K562 (cell line): ENCODE measurements around the gene IGIP. TPM values are rescaled to one million over a fixed set of nuclear protein-coding genes. Genes with fewer than 3 reads are reported as not detected.

Experiments used
- CBX5 ChIP-seq: IDR thresholded peaks from 2 replicates; pipeline ENCODE4 v1.6.1; 2014; ENCODE audit warnings: low read depth, borderline replicate concordance
- ESRRA ChIP-seq: fragments of 450-650 bp; IDR thresholded peaks from 2 replicates; pipeline ENCODE4 v1.6.1; 2014; ENCODE audit warnings: low read depth, mild to moderate bottlenecking, moderate library complexity, borderline replicate concordance
- MED1 ChIP-seq: sonication (generic); formaldehyde crosslinking; IDR thresholded peaks from 2 replicates; pipeline ENCODE4 v1.8.1; 2023; ENCODE audit warnings: missing genetic modification reagents, borderline replicate concordance
- NFE2L1 ChIP-seq: fragments of 450-650 bp; IDR thresholded peaks from 2 replicates; pipeline ENCODE4 v1.6.1; 2016; ENCODE audit warnings: missing genetic modification characterization, low read depth, mild to moderate bottlenecking, missing compliant biosample characterization, moderate library complexity, borderline replicate concordance
- NFIX ChIP-seq: fragments of 250-450 bp; sonication (Bioruptor Pico); IDR thresholded peaks from 2 replicates; pipeline ENCODE4 v1.4.0; 2020; ENCODE audit warnings: low read depth, mild to moderate bottlenecking, moderate library complexity
- POLR2H ChIP-seq: IDR thresholded peaks from 2 replicates; pipeline ENCODE4 v1.6.1; 2016; ENCODE audit warnings: missing genetic modification characterization, low read depth, mild to moderate bottlenecking, control low read depth, missing compliant biosample characterization, moderate library complexity
- POLR3G ChIP-seq: IDR thresholded peaks from 2 replicates; pipeline ENCODE4 v1.6.1; 2011; ENCODE audit not compliant: insufficient read length, insufficient replicate concordance; ENCODE audit errors: extremely low read depth
- RHOXF2B ChIP-seq: fragments of 250-450 bp; sonication (Bioruptor Pico); conservative IDR thresholded peaks from 2 replicates; pipeline ENCODE4 v1.5.1; 2021
- SMARCB1 ChIP-seq: IDR thresholded peaks from 2 replicates; pipeline ENCODE4 v1.6.1; 2011; ENCODE audit warnings: improper control_type of control experiment, low read depth; ENCODE audit not compliant: insufficient read length
- WHSC1 ChIP-seq: IDR thresholded peaks from one replicate; pipeline ENCODE4 v1.6.1; 2012; ENCODE audit warnings: low read length, control low read depth, inconsistent platforms
- ZNF133 ChIP-seq: fragments of 250-450 bp; sonication (Bioruptor Pico); IDR thresholded peaks from 2 replicates; pipeline ENCODE4 v1.4.0; 2020; ENCODE audit warnings: mild to moderate bottlenecking
- ZNF143 ChIP-seq: sonication (generic); formaldehyde crosslinking; IDR thresholded peaks from 2 replicates; pipeline ENCODE4 v1.9.0; 2022; ENCODE audit warnings: mild to moderate bottlenecking, missing genetic modification reagents
- ZNF212 ChIP-seq: fragments of 450-650 bp; formaldehyde crosslinking; IDR thresholded peaks from 2 replicates; pipeline ENCODE4 v1.4.0; 2020; ENCODE audit warnings: mild to moderate bottlenecking
- ZNF668 ChIP-seq: fragments of 250-450 bp; sonication (Bioruptor Pico); IDR thresholded peaks from 2 replicates; pipeline ENCODE4 v1.8.0; 2022; ENCODE audit warnings: mild to moderate bottlenecking, inconsistent platforms
- ZNF830 ChIP-seq: fragments of 250-450 bp; sonication (Bioruptor Pico); IDR thresholded peaks from 2 replicates; pipeline ENCODE4 v1.5.0; 2021; ENCODE audit warnings: mild to moderate bottlenecking
- polyA plus RNA-seq, 8 experiments: library from polyadenylated mRNA; depleted of rRNA in 4 of 8; stranded (reverse) in 5 of 8; unstranded in 3 of 8; fragments of >200 nt; fragmentation: Nextera tagmentation in 2 of 8; fragmentation: Illumina TruSeq in 1 of 8; extraction: Ambion mirVana in 2 of 8; extraction: Trizol in 1 of 8; gene quantifications; 2 replicates each; pipeline versions ENCODE4 v1.2.1 to v1.2.3, GENCODE V29; 2011 to 2014; ENCODE audit warnings: inconsistent platforms in 1 of 8, missing spikeins in 1 of 8
- total RNA-seq, 7 experiments: library from RNA; depleted of rRNA in 6 of 7; stranded (reverse); fragments of >200 nt in 6 of 7; fragmentation: Illumina TruSeq in 2 of 7; extraction: Trizol in 2 of 7; gene quantifications; 2 replicates each; pipeline versions ENCODE4 v1.2.1 to v1.2.3, GENCODE V29; 2011 to 2021; ENCODE audit warnings: low replicate concordance in 1 of 7
- TF ChIP-seq, protein P1 (sequence below): fragments of 450-650 bp; IDR thresholded peaks from 2 replicates; pipeline ENCODE4 v1.6.1; 2017; ENCODE audit warnings: antibody characterized with exemption
- TF ChIP-seq, protein P2 (sequence below): fragments of 200-400 bp; formaldehyde crosslinking; IDR thresholded peaks from 2 replicates; pipeline ENCODE4 v1.6.1; 2017; ENCODE audit warnings: mild to moderate bottlenecking, low read depth, low read length, moderate library complexity
- TF ChIP-seq, protein P3 (sequence below): fragments of 250-450 bp; sonication (Bioruptor Pico); IDR thresholded peaks from 2 replicates; pipeline ENCODE4 v1.5.0; 2021
- TF ChIP-seq, protein P4 (sequence below), 2 experiments: fragments of 450-650 bp; conservative IDR thresholded peaks; 2 replicates each; pipeline ENCODE4 v1.6.1; 2017; ENCODE audit warnings: mild to moderate bottlenecking in 2 of 2, moderate library complexity in 2 of 2
- TF ChIP-seq, protein P5 (sequence below): sonication (generic); formaldehyde crosslinking; IDR thresholded peaks from 2 replicates; pipeline ENCODE4 v1.8.0; 2022; ENCODE audit warnings: mild to moderate bottlenecking, missing genetic modification reagents
- TF ChIP-seq, protein P6 (sequence below): IDR thresholded peaks from 3 replicates; pipeline ENCODE4 v1.6.1; 2011; ENCODE audit warnings: borderline replicate concordance, mild to moderate bottlenecking; ENCODE audit not compliant: insufficient read length, insufficient read depth

IGIP gene
- total and polyA plus RNA-seq, 9 of the 15 experiments (the other 6 are each of a cell fraction or from before 2014, with no cell fraction given) = 0.52 to 1.6 (median 1.2) TPM

DNA sequence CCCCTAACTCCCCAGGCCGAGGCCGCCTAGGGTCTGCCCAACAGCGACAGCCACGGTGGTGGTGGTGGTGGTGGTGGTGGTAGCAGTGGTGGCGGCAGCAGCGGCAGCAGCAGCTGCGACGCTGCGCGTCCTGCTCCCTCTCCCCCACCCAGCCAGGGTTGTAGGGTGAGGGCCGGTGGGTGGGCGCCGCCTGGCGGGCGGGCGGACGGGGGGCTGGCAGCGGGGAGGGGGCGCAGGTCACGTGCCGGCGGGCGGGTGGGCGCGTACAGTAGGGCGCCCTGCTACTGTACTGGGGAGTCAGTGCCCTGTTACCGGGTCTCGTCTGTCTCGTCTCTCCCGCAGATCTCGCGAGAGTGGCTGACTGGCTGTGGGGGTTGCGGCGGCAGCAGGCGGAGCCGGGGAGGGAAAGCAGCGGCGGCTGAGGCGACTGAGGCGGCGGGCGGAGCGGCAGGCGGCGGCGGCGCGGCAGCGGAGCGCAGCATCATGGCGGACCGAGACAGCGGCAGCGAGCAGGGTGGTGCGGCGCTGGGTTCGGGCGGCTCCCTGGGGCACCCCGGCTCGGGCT lies 12.0 kb upstream of the IGIP start, which contains the start of gene PURA (continued):
- TF ChIP-seq, protein P1, sequence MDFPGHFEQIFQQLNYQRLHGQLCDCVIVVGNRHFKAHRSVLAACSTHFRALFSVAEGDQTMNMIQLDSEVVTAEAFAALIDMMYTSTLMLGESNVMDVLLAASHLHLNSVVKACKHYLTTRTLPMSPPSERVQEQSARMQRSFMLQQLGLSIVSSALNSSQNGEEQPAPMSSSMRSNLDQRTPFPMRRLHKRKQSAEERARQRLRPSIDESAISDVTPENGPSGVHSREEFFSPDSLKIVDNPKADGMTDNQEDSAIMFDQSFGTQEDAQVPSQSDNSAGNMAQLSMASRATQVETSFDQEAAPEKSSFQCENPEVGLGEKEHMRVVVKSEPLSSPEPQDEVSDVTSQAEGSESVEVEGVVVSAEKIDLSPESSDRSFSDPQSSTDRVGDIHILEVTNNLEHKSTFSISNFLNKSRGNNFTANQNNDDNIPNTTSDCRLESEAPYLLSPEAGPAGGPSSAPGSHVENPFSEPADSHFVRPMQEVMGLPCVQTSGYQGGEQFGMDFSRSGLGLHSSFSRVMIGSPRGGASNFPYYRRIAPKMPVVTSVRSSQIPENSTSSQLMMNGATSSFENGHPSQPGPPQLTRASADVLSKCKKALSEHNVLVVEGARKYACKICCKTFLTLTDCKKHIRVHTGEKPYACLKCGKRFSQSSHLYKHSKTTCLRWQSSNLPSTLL = no peak
- TF ChIP-seq NFIX (CRISPR knock-in tag) = no peak
- no peak for TF ChIP-seq ZNF133 (CRISPR knock-in tag)
- TF ChIP-seq NFE2L1 (tag) = no peak
- TF ChIP-seq RHOXF2B (CRISPR knock-in tag) = no peak
- TF ChIP-seq ZNF830 = no peak
- TF ChIP-seq, protein P2, sequence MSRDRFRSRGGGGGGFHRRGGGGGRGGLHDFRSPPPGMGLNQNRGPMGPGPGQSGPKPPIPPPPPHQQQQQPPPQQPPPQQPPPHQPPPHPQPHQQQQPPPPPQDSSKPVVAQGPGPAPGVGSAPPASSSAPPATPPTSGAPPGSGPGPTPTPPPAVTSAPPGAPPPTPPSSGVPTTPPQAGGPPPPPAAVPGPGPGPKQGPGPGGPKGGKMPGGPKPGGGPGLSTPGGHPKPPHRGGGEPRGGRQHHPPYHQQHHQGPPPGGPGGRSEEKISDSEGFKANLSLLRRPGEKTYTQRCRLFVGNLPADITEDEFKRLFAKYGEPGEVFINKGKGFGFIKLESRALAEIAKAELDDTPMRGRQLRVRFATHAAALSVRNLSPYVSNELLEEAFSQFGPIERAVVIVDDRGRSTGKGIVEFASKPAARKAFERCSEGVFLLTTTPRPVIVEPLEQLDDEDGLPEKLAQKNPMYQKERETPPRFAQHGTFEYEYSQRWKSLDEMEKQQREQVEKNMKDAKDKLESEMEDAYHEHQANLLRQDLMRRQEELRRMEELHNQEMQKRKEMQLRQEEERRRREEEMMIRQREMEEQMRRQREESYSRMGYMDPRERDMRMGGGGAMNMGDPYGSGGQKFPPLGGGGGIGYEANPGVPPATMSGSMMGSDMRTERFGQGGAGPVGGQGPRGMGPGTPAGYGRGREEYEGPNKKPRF = no peak
- TF ChIP-seq, protein P3, sequence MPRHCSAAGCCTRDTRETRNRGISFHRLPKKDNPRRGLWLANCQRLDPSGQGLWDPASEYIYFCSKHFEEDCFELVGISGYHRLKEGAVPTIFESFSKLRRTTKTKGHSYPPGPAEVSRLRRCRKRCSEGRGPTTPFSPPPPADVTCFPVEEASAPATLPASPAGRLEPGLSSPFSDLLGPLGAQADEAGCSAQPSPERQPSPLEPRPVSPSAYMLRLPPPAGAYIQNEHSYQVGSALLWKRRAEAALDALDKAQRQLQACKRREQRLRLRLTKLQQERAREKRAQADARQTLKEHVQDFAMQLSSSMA (CRISPR knock-in tag) = no peak
- TF ChIP-seq ZNF212 (CRISPR knock-in tag) = no peak
- TF ChIP-seq ZNF143 (CRISPR knock-in tag) = no peak
- no peak for TF ChIP-seq POLR3G
- TF ChIP-seq MED1 (CRISPR knock-in tag) = no peak
- TF ChIP-seq POLR2H (tag) = peak; percentile 69
- no peak for TF ChIP-seq ESRRA
- TF ChIP-seq, protein P4, sequence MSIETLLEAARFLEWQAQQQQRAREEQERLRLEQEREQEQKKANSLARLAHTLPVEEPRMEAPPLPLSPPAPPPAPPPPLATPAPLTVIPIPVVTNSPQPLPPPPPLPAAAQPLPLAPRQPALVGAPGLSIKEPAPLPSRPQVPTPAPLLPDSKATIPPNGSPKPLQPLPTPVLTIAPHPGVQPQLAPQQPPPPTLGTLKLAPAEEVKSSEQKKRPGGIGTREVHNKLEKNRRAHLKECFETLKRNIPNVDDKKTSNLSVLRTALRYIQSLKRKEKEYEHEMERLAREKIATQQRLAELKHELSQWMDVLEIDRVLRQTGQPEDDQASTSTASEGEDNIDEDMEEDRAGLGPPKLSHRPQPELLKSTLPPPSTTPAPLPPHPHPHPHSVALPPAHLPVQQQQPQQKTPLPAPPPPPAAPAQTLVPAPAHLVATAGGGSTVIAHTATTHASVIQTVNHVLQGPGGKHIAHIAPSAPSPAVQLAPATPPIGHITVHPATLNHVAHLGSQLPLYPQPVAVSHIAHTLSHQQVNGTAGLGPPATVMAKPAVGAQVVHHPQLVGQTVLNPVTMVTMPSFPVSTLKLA (conservative IDR thresholded peaks at IDR 0.05) = peak in 1 of 2 experiments; percentile 45; a peak in 2 of 4 replicates
- TF ChIP-seq, protein P5, sequence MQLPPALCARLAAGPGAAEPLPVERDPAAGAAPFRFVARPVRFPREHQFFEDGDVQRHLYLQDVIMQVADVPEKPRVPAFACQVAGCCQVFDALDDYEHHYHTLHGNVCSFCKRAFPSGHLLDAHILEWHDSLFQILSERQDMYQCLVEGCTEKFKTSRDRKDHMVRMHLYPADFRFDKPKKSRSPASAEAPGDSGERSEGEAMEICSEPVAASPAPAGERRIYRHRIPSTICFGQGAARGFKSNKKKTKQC (CRISPR knock-in tag) = no peak
- TF ChIP-seq, protein P6, sequence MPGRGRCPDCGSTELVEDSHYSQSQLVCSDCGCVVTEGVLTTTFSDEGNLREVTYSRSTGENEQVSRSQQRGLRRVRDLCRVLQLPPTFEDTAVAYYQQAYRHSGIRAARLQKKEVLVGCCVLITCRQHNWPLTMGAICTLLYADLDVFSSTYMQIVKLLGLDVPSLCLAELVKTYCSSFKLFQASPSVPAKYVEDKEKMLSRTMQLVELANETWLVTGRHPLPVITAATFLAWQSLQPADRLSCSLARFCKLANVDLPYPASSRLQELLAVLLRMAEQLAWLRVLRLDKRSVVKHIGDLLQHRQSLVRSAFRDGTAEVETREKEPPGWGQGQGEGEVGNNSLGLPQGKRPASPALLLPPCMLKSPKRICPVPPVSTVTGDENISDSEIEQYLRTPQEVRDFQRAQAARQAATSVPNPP = no peak
- no peak for TF ChIP-seq SMARCB1
- TF ChIP-seq ZNF668 (CRISPR knock-in tag) = no peak
- TF ChIP-seq WHSC1 = no peak
- TF ChIP-seq CBX5 = peak; percentile 41; the same call in 1 of the 2 replicates
